AG09309 (cell line): ENCODE measurements around the gene MYNN.

Experiments
- DNase-seq: peaks from one replicate; pipeline ENCODE4 v3.0.0-alpha.2; 2010; ENCODE audit warnings: low read depth
- H3K4me3 ChIP-seq: 2 replicates; pipeline ENCODE4 v1.5.1; 2011; ENCODE audit warnings: mild to moderate bottlenecking, low read depth, low read length, moderate library complexity; ENCODE audit not compliant: control insufficient read depth
- TF ChIP-seq, protein P1 (sequence below): IDR thresholded peaks from 2 replicates; pipeline ENCODE4 v1.5.1; 2011; ENCODE audit warnings: mild to moderate bottlenecking, low read depth, low read length, inconsistent platforms; ENCODE audit not compliant: insufficient read depth, control insufficient read depth; ENCODE audit errors: missing control alignments

Gene MYNN

DNA sequence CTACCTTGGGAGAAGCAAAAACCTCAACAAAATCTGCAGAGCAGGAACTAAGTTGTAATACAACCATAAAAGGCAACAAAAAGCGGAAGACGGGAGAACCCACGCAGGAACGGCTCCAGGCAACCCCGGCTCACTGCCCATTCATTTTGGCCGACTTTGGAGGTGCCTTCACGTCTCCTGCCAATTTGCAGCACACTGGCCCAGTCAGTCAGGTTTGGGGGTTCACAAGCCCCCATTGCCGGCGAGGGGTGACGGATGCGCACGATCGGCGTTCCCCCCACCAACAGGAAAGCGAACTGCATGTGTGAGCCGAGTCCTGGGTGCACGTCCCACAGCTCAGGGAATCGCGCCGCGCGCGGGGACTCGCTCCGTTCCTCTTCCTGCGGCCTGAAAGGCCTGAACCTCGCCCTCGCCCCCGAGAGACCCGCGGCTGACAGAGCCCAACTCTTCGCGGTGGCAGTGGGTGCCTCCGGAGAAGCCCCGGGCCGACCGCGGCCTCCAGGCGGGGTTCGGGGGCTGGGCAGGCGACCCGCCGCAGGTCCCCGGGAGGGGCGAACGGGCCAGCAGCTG lies 8.8 kb upstream of the MYNN start:
- TF ChIP-seq, protein P1, sequence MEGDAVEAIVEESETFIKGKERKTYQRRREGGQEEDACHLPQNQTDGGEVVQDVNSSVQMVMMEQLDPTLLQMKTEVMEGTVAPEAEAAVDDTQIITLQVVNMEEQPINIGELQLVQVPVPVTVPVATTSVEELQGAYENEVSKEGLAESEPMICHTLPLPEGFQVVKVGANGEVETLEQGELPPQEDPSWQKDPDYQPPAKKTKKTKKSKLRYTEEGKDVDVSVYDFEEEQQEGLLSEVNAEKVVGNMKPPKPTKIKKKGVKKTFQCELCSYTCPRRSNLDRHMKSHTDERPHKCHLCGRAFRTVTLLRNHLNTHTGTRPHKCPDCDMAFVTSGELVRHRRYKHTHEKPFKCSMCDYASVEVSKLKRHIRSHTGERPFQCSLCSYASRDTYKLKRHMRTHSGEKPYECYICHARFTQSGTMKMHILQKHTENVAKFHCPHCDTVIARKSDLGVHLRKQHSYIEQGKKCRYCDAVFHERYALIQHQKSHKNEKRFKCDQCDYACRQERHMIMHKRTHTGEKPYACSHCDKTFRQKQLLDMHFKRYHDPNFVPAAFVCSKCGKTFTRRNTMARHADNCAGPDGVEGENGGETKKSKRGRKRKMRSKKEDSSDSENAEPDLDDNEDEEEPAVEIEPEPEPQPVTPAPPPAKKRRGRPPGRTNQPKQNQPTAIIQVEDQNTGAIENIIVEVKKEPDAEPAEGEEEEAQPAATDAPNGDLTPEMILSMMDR = no peak
- H3K4me3 ChIP-seq = peak overlapping the region; percentile 77
- DNase-seq = no peak

DNA sequence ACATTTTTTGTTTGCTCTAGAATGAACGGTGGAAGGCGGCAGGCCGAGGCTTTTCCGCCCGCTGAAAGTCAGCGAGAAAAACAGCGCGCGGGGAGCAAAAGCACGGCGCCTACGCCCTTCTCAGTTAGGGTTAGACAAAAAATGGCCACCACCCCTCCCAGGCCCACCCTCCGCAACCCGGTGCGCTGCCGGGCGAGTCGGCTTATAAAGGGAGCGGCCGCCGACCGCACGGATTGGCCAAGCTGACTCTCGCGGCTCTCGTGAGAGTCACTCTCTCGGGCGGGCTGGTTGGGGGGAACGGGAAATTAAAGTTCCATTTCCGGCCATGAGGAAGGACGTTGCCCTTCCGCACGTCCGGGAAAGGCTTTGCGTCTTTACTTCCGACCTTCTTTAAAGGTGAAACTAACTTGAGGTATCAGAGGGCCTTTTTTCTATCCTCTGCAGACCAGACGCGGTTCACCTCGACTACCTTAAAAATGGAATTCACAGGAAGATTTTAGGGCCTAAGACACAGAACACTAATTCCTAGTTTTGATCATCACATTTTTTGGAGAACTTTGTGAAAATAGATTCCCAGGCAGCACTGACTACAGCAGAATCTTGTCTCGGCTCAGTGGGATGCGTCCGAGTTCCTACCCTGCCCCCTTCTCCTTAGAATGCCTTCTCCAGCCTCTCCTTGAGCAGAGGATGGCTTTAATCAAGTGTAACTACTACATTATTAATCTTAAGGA lies 8.1 kb upstream of the MYNN start, which contains the start of gene TERC:
TSS of gene TERC (minus strand) at position 179 of the 731 bp plus-strand sequence.
- TF ChIP-seq, protein P1 = no peak
- DNase-seq = peak; percentile 64
- peak within 1 kb of the TSS; percentile 77 for H3K4me3 ChIP-seq

DNA sequence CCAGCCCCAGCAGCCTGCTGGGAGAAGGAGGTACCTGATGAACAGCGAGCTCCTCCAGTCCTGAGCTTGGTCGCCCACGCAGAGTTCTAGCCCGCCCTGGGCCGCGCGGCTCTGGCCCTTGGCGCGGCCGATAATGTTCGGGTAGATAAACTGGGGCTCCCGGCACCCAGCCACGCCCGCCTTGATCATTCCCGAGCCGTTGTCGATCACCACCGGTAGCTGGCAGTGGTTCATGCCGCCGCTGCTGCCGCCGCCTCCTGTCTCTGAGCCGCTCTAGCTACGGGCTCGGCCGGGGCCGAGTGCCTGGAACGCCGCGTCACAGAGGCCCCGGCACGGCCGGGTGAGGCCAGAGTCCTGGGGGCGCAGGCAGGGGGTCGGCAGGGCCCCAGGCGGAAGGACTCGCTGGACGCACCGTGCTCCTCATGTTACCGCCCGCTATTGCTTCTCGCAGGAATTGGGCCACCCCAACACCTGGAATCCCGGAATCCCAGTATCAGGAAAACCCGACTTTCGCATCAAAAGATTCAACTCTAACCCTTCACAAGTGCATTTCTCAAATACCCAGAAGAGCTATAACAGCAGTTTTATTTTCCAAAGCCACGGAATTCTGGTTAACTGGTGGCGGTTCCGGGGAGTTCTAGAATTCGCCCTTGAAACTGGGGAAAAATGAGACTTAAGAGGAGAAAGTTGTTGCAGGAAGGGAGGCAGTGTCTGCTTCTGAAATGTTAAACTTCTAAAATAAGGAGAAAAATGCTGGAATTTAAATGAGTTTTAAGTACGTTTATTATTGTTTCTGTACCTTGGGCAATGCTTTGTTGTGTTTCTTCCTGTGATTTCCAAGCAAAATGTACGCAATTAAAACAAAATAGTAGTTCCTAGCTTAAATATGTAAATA lies 3.7 kb upstream of the MYNN start, which contains the start of gene ACTRT3:
TSS of gene ACTRT3 (minus strand) at position 275 of the 895 bp plus-strand sequence. CDS start at position 234, 41 bp downstream.
- DNase-seq = no peak
- peak within 1 kb of the TSS; percentile 71 for H3K4me3 ChIP-seq
- TF ChIP-seq, protein P1 = no peak

DNA sequence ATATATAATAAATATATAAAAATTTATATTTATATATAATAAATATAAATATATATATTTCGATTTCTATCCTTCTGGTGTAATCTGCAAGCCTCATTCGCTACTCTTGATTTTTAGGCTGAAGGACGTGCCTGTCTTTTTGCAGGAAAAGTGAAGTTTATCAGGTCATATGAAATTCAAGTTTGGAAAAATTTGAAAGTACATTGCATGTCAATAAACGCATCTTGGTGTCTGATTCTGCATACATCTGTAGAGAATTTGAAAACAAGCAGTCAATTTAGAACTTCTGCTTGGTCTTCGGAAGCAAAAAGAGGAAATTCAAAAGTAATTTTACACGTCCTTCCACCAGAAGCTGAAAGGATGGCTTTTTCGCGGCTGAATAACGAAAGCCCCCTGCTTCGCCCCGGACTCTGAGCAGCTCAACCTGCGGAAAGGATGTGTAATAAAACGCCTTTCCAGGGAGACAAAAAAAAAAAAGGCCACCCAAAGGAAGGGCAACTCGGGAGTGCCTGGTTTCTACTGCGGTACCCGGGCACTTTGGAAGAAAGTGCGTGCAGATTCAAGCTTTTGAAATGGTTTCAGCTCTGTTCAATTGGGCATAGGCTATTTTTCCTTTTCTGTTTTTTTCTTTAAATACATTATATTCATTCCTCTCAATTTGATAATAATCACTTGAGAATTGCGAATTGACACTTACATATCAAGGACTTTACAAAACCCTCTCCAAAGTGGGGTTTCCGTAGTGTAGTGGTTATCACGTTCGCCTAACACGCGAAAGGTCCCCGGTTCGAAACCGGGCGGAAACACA lies 1.5 kb upstream of the MYNN start:
- peak; percentile 40 for DNase-seq
- TF ChIP-seq, protein P1 = no peak
- H3K4me3 ChIP-seq = peak overlapping the region; percentile 100

DNA sequence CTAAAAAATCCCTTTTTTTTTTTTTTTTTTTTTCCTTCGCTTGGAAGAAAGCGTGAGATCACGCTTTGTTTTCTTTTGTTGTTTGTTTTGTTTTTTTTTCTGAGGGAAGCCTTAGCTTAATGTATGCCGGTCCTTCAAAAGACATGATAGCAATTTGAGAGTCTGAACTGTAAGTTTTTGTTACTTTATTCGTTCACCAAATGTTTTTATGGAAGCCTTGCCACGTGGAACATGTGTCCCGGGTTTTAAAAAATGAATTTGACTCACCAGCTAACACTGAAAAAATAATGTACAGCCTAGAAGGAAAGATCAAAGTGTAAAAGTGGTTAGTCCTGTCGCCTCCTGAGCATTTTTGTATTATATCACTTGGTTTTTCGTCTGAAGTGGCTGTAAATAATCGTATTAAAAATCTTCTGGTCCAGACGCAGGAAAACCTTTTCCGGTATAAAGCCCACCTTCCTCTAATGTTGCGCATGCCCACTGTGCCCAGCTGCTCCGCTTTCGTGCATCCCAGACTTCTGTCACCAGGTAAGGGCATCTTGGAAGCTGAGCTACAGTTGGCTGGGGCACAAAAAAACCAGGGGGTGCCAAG lies 795 bp upstream of the MYNN start:
- TF ChIP-seq, protein P1 = no peak
- peak overlapping the region; percentile 100 for H3K4me3 ChIP-seq
- DNase-seq = peak; percentile 45
